Smooth muscle cell (in vitro differentiated cells): ENCODE measurements around the gene SMC2. TPM values are rescaled to one million over a fixed set of nuclear protein-coding genes. Genes with fewer than 3 reads are reported as not detected.

Experiments
- DNase-seq: peaks from one replicate; lab custom pipeline; 2025; ENCODE audit not compliant: unreplicated experiment; lab: John Stamatoyannopoulos, UW
- H2AFZ ChIP-seq: fragments of 200-600 bp; sonication (generic); 2 replicates; pipeline ENCODE4 v1.6.0; 2016; ENCODE audit warnings: antibody characterized with exemption, low read depth, mild to moderate bottlenecking
- H3F3A ChIP-seq: fragments of 200-600 bp; sonication (generic); 2 replicates; pipeline ENCODE4 v1.6.0; 2017; ENCODE audit warnings: antibody characterized with exemption, low read depth
- H3K27ac ChIP-seq: fragments of 200-600 bp; sonication (generic); 2 replicates; pipeline ENCODE4 v1.5.1; 2016; ENCODE audit warnings: low read depth, mild to moderate bottlenecking
- H3K27me3 ChIP-seq: fragments of 200-600 bp; sonication (generic); 2 replicates; pipeline ENCODE4 v1.6.1; 2016; ENCODE audit warnings: low read depth, mild to moderate bottlenecking
- H3K36me3 ChIP-seq: fragments of 200-600 bp; sonication (generic); 2 replicates; pipeline ENCODE4 v1.5.1; 2016; ENCODE audit warnings: low read depth
- H3K4me1 ChIP-seq: fragments of 200-600 bp; sonication (generic); 2 replicates; pipeline ENCODE4 v1.5.1; 2016; ENCODE audit warnings: low read depth
- H3K4me2 ChIP-seq: fragments of 200-600 bp; sonication (generic); 2 replicates; pipeline ENCODE4 v1.6.0; 2016; ENCODE audit warnings: mild to moderate bottlenecking
- H3K4me3 ChIP-seq: fragments of 200-600 bp; sonication (generic); 2 replicates; pipeline ENCODE4 v1.5.1; 2016; ENCODE audit warnings: mild to moderate bottlenecking
- H3K79me2 ChIP-seq: fragments of 200-600 bp; sonication (generic); 2 replicates; pipeline ENCODE4 v1.6.0; 2016; ENCODE audit warnings: low read depth, mild to moderate bottlenecking
- H3K9ac ChIP-seq: fragments of 200-600 bp; sonication (generic); 2 replicates; pipeline ENCODE4 v1.6.0; 2016; ENCODE audit warnings: low read depth
- H3K9me3 ChIP-seq: fragments of 200-600 bp; sonication (generic); replicated peaks from 2 replicates; pipeline ENCODE4 v1.5.1; 2016; ENCODE audit warnings: low read depth
- H4K20me1 ChIP-seq: fragments of 200-600 bp; sonication (generic); 2 replicates; pipeline ENCODE4 v1.6.0; 2016; ENCODE audit warnings: low read depth
- WGBS: methylation state at CpG from one replicate; pipeline ENCODE4 v1.1.7; 2016; ENCODE audit warnings: low lambda C conversion rate; 5-methylcytosine and 5-hydroxymethylcytosine counted together
- polyA plus RNA-seq: library from polyadenylated mRNA; unstranded; fragments of >200 nt; fragmentation: Nextera tagmentation; extraction: Ambion mirVana; gene quantifications from 2 replicates; pipeline ENCODE4 v1.2.1, GENCODE V29; 2016
- total RNA-seq: library from RNA; depleted of rRNA; stranded (reverse); fragments of >200 nt; gene quantifications from 2 replicates; pipeline ENCODE4 v1.2.3, GENCODE V29; 2014
- TF ChIP-seq, protein P1 (sequence below): fragments of 200-600 bp; sonication (generic); IDR thresholded peaks from 2 replicates; pipeline ENCODE4 v1.5.1; 2017; ENCODE audit warnings: borderline replicate concordance, mild to moderate bottlenecking, antibody characterized with exemption; ENCODE audit not compliant: insufficient read depth, poor library complexity, severe bottlenecking

SMC2 gene
- total and polyA plus RNA-seq, 2 experiments from 2014 or later: 13.9 to 17.6 TPM

DNA sequence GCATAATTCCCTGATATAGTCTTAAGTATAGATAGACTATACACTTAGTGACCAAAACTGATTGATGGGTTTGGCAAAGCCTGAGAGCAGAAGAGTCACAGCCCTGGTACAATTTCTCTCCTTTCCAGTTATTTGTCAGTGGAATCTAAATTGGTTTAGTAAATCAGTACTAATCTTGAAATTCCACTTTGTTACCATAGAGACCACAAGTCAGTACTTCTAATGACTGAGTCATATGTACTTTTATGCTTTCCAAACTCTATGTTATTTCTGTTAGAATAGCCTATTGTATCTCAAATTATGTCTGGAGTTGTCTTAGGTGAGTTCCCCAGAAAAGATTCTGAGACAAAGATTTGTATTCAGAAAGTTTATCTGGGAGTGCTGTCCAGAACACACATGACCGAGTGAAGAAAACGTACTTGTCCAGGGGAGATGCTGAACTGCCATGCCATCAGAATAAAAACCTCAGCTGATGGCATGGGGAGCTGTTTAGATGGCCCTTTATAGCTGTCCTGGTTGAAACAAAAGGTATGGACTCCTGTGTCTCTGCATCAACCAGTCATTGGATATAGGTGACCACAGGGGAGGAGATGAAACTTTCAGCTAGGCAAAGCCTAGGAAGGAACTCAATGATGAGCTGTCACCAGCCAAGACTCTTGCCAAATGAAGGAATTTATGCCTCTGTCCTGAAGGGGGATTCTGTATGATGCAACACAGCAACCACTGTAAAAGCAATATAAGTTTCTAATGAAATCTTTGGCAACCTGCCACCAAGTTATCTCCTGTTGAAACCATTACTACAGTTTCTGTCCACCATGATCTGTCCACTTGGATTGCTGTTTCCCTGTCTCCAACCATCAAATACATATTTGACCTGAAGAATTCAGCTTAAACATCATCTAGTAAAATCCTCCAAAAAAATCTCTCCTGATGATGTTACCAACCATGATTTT, 18.0 kb upstream of the SMC2 start:
- H3K4me1 ChIP-seq: no peaks in the 10 kb centered on the region
- H3K9me3 ChIP-seq: peaks cover 4% of the 10 kb centered on the region
- TF ChIP-seq, protein P1, sequence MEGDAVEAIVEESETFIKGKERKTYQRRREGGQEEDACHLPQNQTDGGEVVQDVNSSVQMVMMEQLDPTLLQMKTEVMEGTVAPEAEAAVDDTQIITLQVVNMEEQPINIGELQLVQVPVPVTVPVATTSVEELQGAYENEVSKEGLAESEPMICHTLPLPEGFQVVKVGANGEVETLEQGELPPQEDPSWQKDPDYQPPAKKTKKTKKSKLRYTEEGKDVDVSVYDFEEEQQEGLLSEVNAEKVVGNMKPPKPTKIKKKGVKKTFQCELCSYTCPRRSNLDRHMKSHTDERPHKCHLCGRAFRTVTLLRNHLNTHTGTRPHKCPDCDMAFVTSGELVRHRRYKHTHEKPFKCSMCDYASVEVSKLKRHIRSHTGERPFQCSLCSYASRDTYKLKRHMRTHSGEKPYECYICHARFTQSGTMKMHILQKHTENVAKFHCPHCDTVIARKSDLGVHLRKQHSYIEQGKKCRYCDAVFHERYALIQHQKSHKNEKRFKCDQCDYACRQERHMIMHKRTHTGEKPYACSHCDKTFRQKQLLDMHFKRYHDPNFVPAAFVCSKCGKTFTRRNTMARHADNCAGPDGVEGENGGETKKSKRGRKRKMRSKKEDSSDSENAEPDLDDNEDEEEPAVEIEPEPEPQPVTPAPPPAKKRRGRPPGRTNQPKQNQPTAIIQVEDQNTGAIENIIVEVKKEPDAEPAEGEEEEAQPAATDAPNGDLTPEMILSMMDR: no peak
- no peaks in the 10 kb centered on the region for H4K20me1 ChIP-seq
- 92% methylated on average over 2 of the region's 2 CpGs for WGBS
- no peak overlapping the region for H3K4me2 ChIP-seq
- DNase-seq: no peak
- no peaks in the 10 kb centered on the region for H3K79me2 ChIP-seq
- H3K4me3 ChIP-seq: no peak overlapping the region
- H3K9ac ChIP-seq: no peak overlapping the region
- no peaks in the 10 kb centered on the region for H3K36me3 ChIP-seq
- no peak overlapping the region for H3K27ac ChIP-seq
- H3K27me3 ChIP-seq: no peaks in the 10 kb centered on the region
- H3F3A ChIP-seq: no peaks in the 10 kb centered on the region
- no peak overlapping the region for H2AFZ ChIP-seq

DNA sequence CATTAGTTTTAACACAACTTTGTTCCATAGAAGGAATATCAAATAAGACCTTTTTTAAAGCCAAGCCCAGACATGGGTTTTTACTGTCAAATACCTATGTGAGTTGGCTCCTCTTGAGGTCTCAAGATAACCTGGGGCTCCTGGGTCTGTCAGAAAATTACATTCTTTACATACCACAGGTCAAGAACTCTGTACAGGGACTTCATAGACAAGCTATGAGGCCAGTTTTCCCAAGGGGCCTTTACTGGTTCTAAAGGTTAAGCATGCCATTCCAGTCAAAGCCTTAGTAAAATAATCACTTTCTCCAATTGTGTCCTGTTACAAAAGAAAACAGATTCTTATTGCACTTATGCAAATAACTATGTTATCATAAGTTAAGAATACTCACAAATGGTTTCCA, 15.5 kb upstream of the SMC2 start:
- Histone ChIP-seq H3K27me3 (no peaks in the 10 kb centered on the region), H3K36me3 (no peaks in the 10 kb centered on the region), H3K4me1 (no peaks in the 10 kb centered on the region), H3K79me2 (no peaks in the 10 kb centered on the region), H4K20me1 (no peaks in the 10 kb centered on the region), H3K9me3 (peaks cover 4% of the 10 kb centered on the region), H2AFZ (no peak overlapping the region), H3F3A (no peaks in the 10 kb centered on the region), H3K27ac (no peak overlapping the region), H3K4me3 (no peak overlapping the region), H3K9ac (no peak overlapping the region), H3K4me2 (no peak overlapping the region)
- DNase-seq: no peak
- TF ChIP-seq, protein P1: no peak

DNA sequence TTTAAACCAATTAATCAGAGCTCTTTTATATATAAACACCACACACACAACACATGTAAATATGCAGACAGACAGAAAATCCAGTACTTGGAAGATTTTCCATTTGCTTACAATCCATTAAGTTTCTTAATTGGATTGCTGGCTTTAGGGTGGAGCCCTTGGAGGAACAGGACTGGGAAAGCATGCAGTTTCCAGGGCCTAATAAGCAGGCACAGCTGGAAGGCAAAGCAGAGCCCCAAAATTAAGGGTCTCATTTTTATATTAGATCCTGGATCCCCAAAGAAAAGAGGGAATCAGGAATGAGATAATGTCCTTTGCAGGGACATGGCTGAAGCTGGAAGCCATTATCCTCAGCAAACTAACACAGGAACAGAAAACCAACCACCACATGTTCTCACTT, 13.1 kb upstream of the SMC2 start:
- no peak overlapping the region for H3K27ac ChIP-seq
- H3K4me1 ChIP-seq: no peaks in the 10 kb centered on the region
- TF ChIP-seq, protein P1: no peak
- DNase-seq: no peak
- no peak overlapping the region for H3K9ac ChIP-seq
- no peaks in the 10 kb centered on the region for H3F3A ChIP-seq
- peaks cover 4% of the 10 kb centered on the region for H3K9me3 ChIP-seq
- H3K36me3 ChIP-seq: no peaks in the 10 kb centered on the region
- no peak overlapping the region for H2AFZ ChIP-seq
- no peak overlapping the region for H3K4me3 ChIP-seq
- H3K27me3 ChIP-seq: no peaks in the 10 kb centered on the region
- no peaks in the 10 kb centered on the region for H3K79me2 ChIP-seq
- H4K20me1 ChIP-seq: no peaks in the 10 kb centered on the region
- H3K4me2 ChIP-seq: no peak overlapping the region

DNA sequence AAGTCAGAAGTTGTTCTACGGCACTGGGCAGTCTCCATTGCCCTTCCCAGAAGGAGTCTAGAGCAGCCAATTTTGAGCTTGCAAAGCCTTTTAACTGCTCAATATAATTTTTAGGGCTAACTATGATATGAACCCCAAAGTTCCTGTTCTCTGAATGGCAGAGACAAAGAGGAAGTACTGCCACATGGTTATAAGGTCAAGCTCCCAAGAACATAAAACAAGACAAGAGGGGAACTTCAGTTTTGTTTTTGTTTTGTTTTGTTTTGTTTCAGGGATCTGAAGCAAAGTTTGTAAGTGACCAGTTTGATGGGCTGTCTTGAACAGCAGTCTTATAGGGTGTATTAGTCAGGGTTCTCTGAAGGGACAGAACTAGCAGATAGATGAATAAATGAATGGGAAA, 11.9 kb upstream of the SMC2 start:
- no peaks in the 10 kb centered on the region for H3K4me1 ChIP-seq
- no peaks in the 10 kb centered on the region for H4K20me1 ChIP-seq
- no peak overlapping the region for H2AFZ ChIP-seq
- no peaks in the 10 kb centered on the region for H3K79me2 ChIP-seq
- no peak for DNase-seq
- no peak overlapping the region for H3K9ac ChIP-seq
- no peak overlapping the region for H3K27ac ChIP-seq
- H3K4me3 ChIP-seq: no peak overlapping the region
- H3F3A ChIP-seq: no peaks in the 10 kb centered on the region
- no peaks in the 10 kb centered on the region for H3K27me3 ChIP-seq
- H3K9me3 ChIP-seq: peaks cover 4% of the 10 kb centered on the region
- 91% methylated on average over 1 of the region's 1 CpG for WGBS
- TF ChIP-seq, protein P1: no peak
- no peak overlapping the region for H3K4me2 ChIP-seq
- H3K36me3 ChIP-seq: no peaks in the 10 kb centered on the region
